Stimulated activated CD4-positive, alpha-beta T cell treated with anti-CD3 and anti-CD28 coated beads, TNF-alpha, amount 100 ng/mL, for 24 hours (primary cell): ENCODE measurements around the gene IP6K3.

Experiments
- DNase-seq, 3 experiments: peaks; one replicate each; pipeline ENCODE4 v3.0.0-alpha.2; 2020; ENCODE audit warnings: low read depth in 3 of 3

The IP6K3 gene

GRCh38 chr6:33705268-33705885 lies 41.3 kb downstream of the IP6K3 start:
- DNase-seq: no peak

GRCh38 chr6:33704215-33705066 lies 42.3 kb downstream of the IP6K3 start:
- DNase-seq: no peak

- no peak for DNase-seq
Observed at GRCh38 chr6:33702345-33702977, 44.2 kb downstream of the IP6K3 start.

DNA sequence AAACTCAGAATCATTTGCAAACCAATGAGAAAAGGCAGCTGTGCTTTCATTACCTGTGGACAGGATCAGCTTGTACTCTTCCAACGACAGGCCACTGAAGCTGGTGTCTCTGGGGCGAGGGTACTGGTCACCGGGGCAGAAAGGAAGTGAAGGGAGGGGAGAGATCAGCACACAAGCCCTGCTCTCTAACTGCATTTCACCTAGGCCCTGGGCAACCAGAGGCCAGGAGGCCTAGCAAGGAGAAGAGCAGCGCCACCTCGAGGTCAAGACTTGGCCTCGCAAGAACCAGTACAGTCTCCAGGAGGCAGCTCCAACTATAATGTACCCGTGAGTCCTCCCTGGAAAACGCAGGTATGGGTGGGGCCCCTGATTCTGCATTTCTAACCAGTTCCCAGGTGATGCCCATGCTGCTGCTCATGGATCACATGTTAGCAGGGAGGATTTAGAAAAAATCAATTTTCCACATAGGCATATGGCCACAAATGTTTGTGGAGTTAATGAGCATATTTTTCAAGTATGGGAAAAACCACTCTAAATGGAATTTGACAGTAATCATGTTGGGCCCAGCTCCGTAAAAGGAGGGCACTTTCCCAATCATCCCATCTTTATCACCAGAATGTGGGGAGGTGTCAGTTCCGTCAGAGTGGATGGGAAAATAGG lies 46.2 kb downstream of the IP6K3 start:
- peak in 2 of 3 experiments; percentile 57 to 72 for DNase-seq

- no peak for DNase-seq
Observed at GRCh38 chr6:33699739-33700138, 47.0 kb downstream of the IP6K3 start.

DNA sequence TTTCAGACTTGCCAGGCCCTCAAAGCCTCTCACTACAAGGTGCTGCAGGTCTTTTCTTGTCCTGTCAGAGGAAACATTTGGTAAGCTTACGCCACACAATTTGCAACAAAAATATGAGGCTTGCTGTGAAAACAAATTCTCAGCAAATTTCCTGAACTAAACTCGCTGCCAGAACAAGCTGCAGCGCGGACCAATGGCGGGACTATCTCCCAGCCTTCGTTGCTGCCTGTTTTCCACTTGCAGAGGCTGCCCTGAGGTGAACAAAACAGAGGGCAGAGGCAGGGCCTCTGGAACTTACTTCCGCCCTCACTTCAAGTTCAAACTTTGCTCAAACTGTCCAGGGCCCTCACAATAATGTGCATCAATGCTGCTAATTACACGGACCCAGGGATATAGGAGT lies 47.6 kb downstream of the IP6K3 start:
- no peak for DNase-seq

GRCh38 chr6:33698494-33698893 lies 48.2 kb downstream of the IP6K3 start:
- DNase-seq: no peak

DNA sequence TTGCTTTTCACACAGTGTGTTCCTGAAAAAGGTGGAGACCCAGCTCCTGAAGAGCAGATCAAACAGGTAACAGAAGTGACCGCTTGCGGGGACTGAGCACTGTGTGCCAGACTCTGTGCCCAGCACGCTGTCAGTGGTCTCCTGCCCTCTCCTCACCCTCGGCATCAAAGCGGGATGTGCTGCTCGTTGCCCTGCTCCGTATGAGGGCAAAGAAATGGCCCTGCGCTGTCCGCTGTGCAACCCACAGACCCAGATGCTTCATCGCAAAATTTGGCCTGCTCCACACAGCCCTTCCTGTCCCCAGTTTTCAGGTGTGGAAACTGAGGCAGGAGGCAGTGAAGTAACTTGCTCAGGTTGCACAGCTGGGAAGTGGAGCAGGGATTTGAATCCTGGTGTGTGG lies 48.9 kb downstream of the IP6K3 start:
- DNase-seq: no peak

DNA sequence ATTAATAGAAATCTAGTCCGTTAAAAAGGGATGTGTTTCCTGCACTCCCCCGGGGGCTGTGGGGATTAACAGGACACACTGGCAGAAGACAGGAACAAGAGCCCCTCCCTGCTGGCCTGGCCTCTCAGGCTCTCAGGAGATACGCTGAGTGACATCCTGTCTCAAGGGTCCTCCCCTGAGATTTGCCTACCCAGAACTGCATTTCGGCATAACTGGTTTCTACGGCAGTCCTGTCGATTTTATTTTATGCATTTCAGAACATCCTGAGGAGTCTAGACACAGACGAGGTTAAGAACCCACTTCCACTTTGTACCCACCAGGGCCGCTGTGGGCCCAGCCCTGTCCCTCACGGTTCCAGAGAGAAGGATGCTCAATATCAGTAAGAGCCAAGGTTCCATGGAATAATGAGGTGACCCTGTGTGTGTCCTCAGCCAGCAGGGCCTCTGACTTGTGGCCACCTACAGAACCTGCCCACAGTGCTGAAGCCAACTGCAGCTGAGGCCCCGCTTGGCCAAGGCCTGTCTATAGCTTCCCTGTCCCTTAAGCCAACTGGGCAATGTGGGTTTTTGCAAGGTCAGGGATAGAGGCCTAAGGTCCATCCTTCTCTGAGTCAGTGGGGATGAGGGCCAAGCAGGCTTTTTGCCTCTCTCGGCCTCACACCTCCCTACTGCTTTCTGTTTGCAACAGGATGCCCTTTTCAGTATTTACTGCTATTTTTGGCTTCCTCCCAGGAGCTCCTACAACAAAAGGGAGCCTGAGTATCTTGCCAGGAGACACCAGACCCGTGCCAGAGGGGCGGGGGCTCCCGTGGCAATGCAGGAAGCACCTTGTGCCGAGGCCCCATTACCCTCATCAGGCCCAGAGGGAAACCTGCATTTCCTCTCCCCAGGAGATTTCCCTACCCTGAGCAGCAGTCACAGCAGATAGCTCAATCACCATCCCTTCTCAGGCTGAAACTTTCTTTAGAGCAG lies 49.9 kb downstream of the IP6K3 start:
- no peak for DNase-seq

GRCh38 chr6:33696076-33696475 lies 50.6 kb downstream of the IP6K3 start:
- DNase-seq: no peak

- DNase-seq: no peak
Observed at GRCh38 chr6:33695451-33695887, 51.2 kb downstream of the IP6K3 start.

DNA sequence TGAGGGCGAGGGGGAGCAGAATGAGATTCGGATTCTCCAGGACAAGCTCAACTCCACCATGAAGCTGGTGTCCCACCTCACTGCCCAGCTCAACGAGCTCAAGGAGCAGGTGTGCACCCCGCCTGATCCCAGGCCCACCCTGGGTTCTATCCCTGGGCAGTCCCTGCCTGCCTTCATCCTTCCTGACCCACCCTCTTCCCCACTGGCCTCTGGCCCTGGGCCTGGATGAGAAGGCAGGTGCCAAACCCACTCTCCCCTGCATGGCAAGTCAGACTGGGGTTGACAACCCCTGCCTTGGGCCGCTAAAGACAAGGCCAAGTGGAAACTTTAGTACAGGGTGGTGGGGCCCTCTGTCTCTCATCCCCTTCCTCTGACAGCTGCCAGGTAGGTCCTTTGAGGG lies 51.7 kb downstream of the IP6K3 start:
- DNase-seq: no peak

DNA sequence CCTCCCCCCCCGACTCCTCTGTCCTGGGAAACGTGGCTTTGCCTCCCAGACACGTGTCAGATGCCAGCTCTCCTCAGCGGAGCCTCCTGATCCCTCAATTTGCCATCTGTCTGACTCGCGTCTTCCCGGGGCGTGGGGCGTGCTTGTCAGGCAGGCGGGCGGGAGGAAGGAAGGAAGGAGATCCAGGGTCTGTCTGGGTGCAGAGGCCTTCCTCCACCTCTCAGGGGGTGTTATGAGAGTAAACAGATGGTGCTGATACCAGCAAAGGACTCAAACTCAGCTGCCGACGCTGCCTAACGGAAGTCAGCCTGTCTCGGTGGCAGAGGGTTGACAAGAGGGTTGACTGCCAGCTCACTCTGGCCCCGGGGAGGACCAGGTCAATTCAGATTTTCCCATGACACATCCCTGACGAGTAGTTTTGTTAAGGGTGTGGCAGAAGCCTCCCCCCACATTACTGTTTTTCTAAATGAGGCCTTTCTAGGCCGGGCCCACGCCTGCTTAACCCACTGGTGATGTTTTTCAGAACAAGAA lies 52.2 kb downstream of the IP6K3 start:
- peak; percentile 42 to 80 (median 56) for DNase-seq

GRCh38 chr6:33693186-33694105 lies 53.3 kb downstream of the IP6K3 start:
- DNase-seq: no peak

DNA sequence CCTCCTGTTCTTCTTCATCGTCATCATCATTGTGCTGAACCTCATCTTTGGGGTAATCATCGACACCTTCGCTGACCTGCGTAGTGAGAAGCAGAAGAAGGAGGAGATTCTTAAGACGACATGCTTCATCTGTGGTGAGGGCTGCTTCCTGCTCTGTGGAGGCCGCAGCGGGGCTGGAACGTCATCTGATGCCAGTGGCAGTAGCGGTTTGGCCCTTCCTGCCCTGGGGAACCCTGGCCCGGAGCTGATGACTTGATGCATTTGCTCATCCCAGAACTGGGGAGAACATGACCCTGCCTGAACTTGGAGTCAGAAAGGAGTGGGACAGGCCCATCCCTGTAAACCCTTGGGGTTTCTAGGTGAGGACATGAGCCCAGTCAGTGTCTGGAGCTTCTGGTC lies 53.9 kb downstream of the IP6K3 start:
- DNase-seq: peak in 1 of 3 experiments; percentile 67

- DNase-seq: no peak
Observed at GRCh38 chr6:33692078-33692759, 54.5 kb downstream of the IP6K3 start.

GRCh38 chr6:33691456-33692077 lies 55.1 kb downstream of the IP6K3 start:
- no peak for DNase-seq

GRCh38 chr6:33690766-33691165 lies 55.9 kb downstream of the IP6K3 start:
- DNase-seq: no peak

- DNase-seq: no peak
Observed at GRCh38 chr6:33689879-33690278, 56.8 kb downstream of the IP6K3 start.
